HEK293 (cell line): ENCODE results near the gene LRRC15.

Experiments
- CTCF ChIA-PET: fragments of 350-600 bp; formaldehyde crosslinking; extraction: SDS; loops from one replicate; lab custom pipeline; 2021; ENCODE audit warnings: antibody characterized with exemption; lab: Yijun Ruan, JAX
- POLR2A ChIA-PET: fragments of 300-600 bp; formaldehyde crosslinking; extraction: SDS; loops from one replicate; lab custom pipeline; 2020; ENCODE audit warnings: antibody characterized with exemption, inconsistent platforms; lab: Yijun Ruan, JAX
- H3K27ac ChIP-seq: fragments of 200-500 bp; sonication (Bioruptor generic); 2 replicates; pipeline ENCODE4 v1.5.1; 2014; ENCODE audit warnings: low read depth, low read length, control low read depth, inconsistent platforms; ENCODE audit errors: extremely low read depth
- H3K36me3 ChIP-seq, 2 experiments: fragments of 200-500 bp in 1 of 2; sonication (Bioruptor generic) in 1 of 2; 1 replicate in 1 of 2; 2 replicates in 1 of 2; pipeline ENCODE4 v1.5.1; 2014 to 2017; ENCODE audit warnings: inconsistent platforms in 2 of 2, low read length in 2 of 2; ENCODE audit not compliant: control insufficient read depth in 2 of 2, insufficient read depth in 1 of 2
- H3K4me1 ChIP-seq: fragments of 200-500 bp; sonication (Bioruptor generic); 2 replicates; pipeline ENCODE4 v1.5.1; 2014; ENCODE audit warnings: mild to moderate bottlenecking, low read length, inconsistent platforms; ENCODE audit not compliant: control insufficient read depth, insufficient read depth
- H3K4me3 ChIP-seq: 2 replicates; pipeline ENCODE4 v1.5.1; 2011; ENCODE audit warnings: low read depth, mild to moderate bottlenecking, control low read depth, low read length, moderate library complexity
- H3K9me3 ChIP-seq: fragments of 200-500 bp; sonication (Bioruptor generic); 2 replicates; pipeline ENCODE4 v1.5.1; 2014; ENCODE audit warnings: low read depth, low read length, inconsistent platforms; ENCODE audit not compliant: control insufficient read depth, insufficient read depth
- EGR2 ChIP-seq: fragments of 450-650 bp; formaldehyde crosslinking; IDR thresholded peaks from 2 replicates; pipeline ENCODE4 v1.5.1; 2016; ENCODE audit warnings: low read depth, missing biosample characterization, missing genetic modification characterization
- SP7 ChIP-seq: fragments of 450-650 bp; formaldehyde crosslinking; IDR thresholded peaks from 2 replicates; pipeline ENCODE4 v1.5.1; 2016; ENCODE audit warnings: missing biosample characterization, missing genetic modification characterization
- YY2 ChIP-seq: fragments of 450-650 bp; formaldehyde crosslinking; IDR thresholded peaks from 2 replicates; pipeline ENCODE4 v1.5.1; 2016; ENCODE audit warnings: missing biosample characterization, missing genetic modification characterization
- ZBTB7A ChIP-seq: fragments of 450-650 bp; formaldehyde crosslinking; IDR thresholded peaks from 2 replicates; pipeline ENCODE4 v1.5.1; 2016; ENCODE audit warnings: low read depth, missing biosample characterization, missing genetic modification characterization
- ZNF184 ChIP-seq: fragments of 450-650 bp; IDR thresholded peaks from 2 replicates; pipeline ENCODE4 v1.5.1; 2018; ENCODE audit warnings: missing biosample characterization, mild to moderate bottlenecking, missing genetic modification characterization
- ZNF423 ChIP-seq: fragments of 450-650 bp; formaldehyde crosslinking; IDR thresholded peaks from 2 replicates; pipeline ENCODE4 v1.5.1; 2016; ENCODE audit warnings: missing biosample characterization, missing genetic modification characterization
- ZNF530 ChIP-seq: fragments of 450-650 bp; formaldehyde crosslinking; IDR thresholded peaks from 2 replicates; pipeline ENCODE4 v1.5.1; 2016; ENCODE audit warnings: low read depth, missing biosample characterization, missing genetic modification characterization
- ZNF777 ChIP-seq: fragments of 450-650 bp; formaldehyde crosslinking; IDR thresholded peaks from 2 replicates; pipeline ENCODE4 v1.5.1; 2017; ENCODE audit warnings: missing biosample characterization, missing genetic modification characterization, borderline replicate concordance
- ZNF792 ChIP-seq: fragments of 450-650 bp; formaldehyde crosslinking; IDR thresholded peaks from 2 replicates; pipeline ENCODE4 v1.5.1; 2016; ENCODE audit warnings: missing biosample characterization, missing genetic modification characterization
- ZSCAN23 ChIP-seq: fragments of 450-650 bp; formaldehyde crosslinking; IDR thresholded peaks from 2 replicates; pipeline ENCODE4 v1.5.1; 2016; ENCODE audit warnings: missing biosample characterization, missing genetic modification characterization
- ZXDB ChIP-seq: fragments of 450-650 bp; formaldehyde crosslinking; IDR thresholded peaks from 2 replicates; pipeline ENCODE4 v1.5.1; 2016; ENCODE audit warnings: missing biosample characterization, missing genetic modification characterization
- TF ChIP-seq, protein P1 (sequence below): fragments of 450-650 bp; formaldehyde crosslinking; IDR thresholded peaks from 2 replicates; pipeline ENCODE4 v1.5.1; 2016; ENCODE audit warnings: missing biosample characterization, missing genetic modification characterization, borderline replicate concordance
- TF ChIP-seq, protein P2 (sequence below): fragments of 450-650 bp; formaldehyde crosslinking; IDR thresholded peaks from 2 replicates; pipeline ENCODE4 v1.5.1; 2016; ENCODE audit warnings: missing biosample characterization, missing genetic modification characterization, low read depth
- TF ChIP-seq, protein P3 (sequence below): fragments of 450-650 bp; formaldehyde crosslinking; IDR thresholded peaks from 2 replicates; pipeline ENCODE4 v1.5.1; 2016; ENCODE audit warnings: missing biosample characterization, missing genetic modification characterization, borderline replicate concordance
- TF ChIP-seq, protein P4 (sequence below): fragments of 450-650 bp; formaldehyde crosslinking; IDR thresholded peaks from 2 replicates; pipeline ENCODE4 v1.5.1; 2016; ENCODE audit warnings: missing biosample characterization, missing genetic modification characterization
- TF ChIP-seq, protein P5 (sequence below): fragments of 450-650 bp; formaldehyde crosslinking; IDR thresholded peaks from 2 replicates; pipeline ENCODE4 v1.5.1; 2016; ENCODE audit warnings: missing biosample characterization, missing genetic modification characterization
- TF ChIP-seq, protein P6 (sequence below): fragments of 450-650 bp; IDR thresholded peaks from 2 replicates; pipeline ENCODE4 v1.5.1; 2018; ENCODE audit warnings: missing biosample characterization, mild to moderate bottlenecking, missing genetic modification characterization

Gene LRRC15

DNA sequence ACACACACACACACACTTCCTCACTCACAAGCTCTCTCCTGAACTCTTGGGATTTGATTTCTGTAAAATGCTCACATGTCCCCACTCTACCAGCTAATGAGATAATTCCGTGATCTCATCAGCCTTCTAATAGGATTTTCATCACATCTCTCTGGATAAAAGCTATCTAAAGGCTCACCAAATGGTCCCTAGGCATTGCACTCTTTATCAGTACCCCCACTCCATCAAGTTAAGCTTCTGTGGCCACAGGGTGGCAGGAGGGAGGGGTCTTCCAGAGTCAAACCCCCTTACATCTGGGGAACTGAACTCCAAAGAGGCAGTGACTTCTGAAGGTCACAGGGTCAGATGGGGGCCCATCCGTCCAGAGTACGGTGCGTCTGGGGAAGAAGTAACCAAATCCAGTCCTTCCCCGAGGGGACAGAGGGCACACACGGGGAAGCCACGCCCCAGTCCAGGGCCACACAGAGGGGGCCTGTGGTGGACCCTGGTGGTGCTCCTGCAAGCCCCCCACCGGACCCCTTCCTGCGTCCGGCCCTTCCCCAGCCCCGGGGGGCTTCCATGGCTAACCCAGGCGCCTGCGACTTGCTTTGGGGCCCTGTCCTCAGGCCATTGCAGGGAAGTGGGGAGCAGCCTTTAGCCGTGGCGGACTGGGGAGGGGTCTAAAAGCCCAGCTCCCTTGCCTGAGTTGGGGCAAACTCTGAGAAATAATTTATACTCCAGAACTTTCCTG is 44.0 kb downstream of the LRRC15 start:
- Histone ChIP-seq H3K9me3 (no peaks in the 10 kb centered on the region), H3K27ac (no peak overlapping the region), H3K4me1 (no peaks in the 10 kb centered on the region), H3K36me3 (no peaks in the 10 kb centered on the region), H3K4me3 (no peak overlapping the region)
- ChIA-PET CTCF (interaction anchor here (0.7 kb wide), 1 partner anchor 551 kb away, joined by 3 read pairs; no protein-coding TSS in a partner anchor), POLR2A (no interaction called here)
- no peak for TF ChIP-seq ZNF184 (tag by site-specific recombination)
- no peak for TF ChIP-seq EGR2 (tag by site-specific recombination)
- TF ChIP-seq ZXDB, result no peak
- TF ChIP-seq, protein P1, sequence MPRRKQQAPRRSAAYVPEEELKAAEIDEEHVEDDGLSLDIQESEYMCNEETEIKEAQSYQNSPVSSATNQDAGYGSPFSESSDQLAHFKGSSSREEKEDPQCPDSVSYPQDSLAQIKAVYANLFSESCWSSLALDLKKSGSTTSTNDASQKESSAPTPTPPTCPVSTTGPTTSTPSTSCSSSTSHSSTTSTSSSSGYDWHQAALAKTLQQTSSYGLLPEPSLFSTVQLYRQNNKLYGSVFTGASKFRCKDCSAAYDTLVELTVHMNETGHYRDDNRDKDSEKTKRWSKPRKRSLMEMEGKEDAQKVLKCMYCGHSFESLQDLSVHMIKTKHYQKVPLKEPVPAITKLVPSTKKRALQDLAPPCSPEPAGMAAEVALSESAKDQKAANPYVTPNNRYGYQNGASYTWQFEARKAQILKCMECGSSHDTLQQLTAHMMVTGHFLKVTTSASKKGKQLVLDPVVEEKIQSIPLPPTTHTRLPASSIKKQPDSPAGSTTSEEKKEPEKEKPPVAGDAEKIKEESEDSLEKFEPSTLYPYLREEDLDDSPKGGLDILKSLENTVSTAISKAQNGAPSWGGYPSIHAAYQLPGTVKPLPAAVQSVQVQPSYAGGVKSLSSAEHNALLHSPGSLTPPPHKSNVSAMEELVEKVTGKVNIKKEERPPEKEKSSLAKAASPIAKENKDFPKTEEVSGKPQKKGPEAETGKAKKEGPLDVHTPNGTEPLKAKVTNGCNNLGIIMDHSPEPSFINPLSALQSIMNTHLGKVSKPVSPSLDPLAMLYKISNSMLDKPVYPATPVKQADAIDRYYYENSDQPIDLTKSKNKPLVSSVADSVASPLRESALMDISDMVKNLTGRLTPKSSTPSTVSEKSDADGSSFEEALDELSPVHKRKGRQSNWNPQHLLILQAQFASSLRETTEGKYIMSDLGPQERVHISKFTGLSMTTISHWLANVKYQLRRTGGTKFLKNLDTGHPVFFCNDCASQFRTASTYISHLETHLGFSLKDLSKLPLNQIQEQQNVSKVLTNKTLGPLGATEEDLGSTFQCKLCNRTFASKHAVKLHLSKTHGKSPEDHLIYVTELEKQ (tag by site-specific recombination), result no peak
- TF ChIP-seq YY2, result no peak
- TF ChIP-seq ZNF777 (tag by site-specific recombination), result no peak
- no peak for TF ChIP-seq ZSCAN23 (tag by site-specific recombination)
- TF ChIP-seq, protein P2, sequence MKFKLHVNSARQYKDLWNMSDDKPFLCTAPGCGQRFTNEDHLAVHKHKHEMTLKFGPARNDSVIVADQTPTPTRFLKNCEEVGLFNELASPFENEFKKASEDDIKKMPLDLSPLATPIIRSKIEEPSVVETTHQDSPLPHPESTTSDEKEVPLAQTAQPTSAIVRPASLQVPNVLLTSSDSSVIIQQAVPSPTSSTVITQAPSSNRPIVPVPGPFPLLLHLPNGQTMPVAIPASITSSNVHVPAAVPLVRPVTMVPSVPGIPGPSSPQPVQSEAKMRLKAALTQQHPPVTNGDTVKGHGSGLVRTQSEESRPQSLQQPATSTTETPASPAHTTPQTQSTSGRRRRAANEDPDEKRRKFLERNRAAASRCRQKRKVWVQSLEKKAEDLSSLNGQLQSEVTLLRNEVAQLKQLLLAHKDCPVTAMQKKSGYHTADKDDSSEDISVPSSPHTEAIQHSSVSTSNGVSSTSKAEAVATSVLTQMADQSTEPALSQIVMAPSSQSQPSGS (tag by site-specific recombination), result no peak
- TF ChIP-seq, protein P3, sequence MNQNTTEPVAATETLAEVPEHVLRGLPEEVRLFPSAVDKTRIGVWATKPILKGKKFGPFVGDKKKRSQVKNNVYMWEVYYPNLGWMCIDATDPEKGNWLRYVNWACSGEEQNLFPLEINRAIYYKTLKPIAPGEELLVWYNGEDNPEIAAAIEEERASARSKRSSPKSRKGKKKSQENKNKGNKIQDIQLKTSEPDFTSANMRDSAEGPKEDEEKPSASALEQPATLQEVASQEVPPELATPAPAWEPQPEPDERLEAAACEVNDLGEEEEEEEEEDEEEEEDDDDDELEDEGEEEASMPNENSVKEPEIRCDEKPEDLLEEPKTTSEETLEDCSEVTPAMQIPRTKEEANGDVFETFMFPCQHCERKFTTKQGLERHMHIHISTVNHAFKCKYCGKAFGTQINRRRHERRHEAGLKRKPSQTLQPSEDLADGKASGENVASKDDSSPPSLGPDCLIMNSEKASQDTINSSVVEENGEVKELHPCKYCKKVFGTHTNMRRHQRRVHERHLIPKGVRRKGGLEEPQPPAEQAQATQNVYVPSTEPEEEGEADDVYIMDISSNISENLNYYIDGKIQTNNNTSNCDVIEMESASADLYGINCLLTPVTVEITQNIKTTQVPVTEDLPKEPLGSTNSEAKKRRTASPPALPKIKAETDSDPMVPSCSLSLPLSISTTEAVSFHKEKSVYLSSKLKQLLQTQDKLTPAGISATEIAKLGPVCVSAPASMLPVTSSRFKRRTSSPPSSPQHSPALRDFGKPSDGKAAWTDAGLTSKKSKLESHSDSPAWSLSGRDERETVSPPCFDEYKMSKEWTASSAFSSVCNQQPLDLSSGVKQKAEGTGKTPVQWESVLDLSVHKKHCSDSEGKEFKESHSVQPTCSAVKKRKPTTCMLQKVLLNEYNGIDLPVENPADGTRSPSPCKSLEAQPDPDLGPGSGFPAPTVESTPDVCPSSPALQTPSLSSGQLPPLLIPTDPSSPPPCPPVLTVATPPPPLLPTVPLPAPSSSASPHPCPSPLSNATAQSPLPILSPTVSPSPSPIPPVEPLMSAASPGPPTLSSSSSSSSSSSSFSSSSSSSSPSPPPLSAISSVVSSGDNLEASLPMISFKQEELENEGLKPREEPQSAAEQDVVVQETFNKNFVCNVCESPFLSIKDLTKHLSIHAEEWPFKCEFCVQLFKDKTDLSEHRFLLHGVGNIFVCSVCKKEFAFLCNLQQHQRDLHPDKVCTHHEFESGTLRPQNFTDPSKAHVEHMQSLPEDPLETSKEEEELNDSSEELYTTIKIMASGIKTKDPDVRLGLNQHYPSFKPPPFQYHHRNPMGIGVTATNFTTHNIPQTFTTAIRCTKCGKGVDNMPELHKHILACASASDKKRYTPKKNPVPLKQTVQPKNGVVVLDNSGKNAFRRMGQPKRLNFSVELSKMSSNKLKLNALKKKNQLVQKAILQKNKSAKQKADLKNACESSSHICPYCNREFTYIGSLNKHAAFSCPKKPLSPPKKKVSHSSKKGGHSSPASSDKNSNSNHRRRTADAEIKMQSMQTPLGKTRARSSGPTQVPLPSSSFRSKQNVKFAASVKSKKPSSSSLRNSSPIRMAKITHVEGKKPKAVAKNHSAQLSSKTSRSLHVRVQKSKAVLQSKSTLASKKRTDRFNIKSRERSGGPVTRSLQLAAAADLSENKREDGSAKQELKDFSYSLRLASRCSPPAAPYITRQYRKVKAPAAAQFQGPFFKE (tag by site-specific recombination), result no peak
- no peak for TF ChIP-seq ZNF423 (tag by site-specific recombination)
- TF ChIP-seq ZBTB7A (tag by site-specific recombination), result no peak
- TF ChIP-seq, protein P4, sequence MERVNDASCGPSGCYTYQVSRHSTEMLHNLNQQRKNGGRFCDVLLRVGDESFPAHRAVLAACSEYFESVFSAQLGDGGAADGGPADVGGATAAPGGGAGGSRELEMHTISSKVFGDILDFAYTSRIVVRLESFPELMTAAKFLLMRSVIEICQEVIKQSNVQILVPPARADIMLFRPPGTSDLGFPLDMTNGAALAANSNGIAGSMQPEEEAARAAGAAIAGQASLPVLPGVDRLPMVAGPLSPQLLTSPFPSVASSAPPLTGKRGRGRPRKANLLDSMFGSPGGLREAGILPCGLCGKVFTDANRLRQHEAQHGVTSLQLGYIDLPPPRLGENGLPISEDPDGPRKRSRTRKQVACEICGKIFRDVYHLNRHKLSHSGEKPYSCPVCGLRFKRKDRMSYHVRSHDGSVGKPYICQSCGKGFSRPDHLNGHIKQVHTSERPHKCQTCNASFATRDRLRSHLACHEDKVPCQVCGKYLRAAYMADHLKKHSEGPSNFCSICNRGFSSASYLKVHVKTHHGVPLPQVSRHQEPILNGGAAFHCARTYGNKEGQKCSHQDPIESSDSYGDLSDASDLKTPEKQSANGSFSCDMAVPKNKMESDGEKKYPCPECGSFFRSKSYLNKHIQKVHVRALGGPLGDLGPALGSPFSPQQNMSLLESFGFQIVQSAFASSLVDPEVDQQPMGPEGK (tag by site-specific recombination), result no peak
- TF ChIP-seq ZNF530 (tag by site-specific recombination), result no peak
- TF ChIP-seq SP7 (tag by site-specific recombination), result no peak
- TF ChIP-seq ZNF792 (tag by site-specific recombination), result no peak
- TF ChIP-seq, protein P5, sequence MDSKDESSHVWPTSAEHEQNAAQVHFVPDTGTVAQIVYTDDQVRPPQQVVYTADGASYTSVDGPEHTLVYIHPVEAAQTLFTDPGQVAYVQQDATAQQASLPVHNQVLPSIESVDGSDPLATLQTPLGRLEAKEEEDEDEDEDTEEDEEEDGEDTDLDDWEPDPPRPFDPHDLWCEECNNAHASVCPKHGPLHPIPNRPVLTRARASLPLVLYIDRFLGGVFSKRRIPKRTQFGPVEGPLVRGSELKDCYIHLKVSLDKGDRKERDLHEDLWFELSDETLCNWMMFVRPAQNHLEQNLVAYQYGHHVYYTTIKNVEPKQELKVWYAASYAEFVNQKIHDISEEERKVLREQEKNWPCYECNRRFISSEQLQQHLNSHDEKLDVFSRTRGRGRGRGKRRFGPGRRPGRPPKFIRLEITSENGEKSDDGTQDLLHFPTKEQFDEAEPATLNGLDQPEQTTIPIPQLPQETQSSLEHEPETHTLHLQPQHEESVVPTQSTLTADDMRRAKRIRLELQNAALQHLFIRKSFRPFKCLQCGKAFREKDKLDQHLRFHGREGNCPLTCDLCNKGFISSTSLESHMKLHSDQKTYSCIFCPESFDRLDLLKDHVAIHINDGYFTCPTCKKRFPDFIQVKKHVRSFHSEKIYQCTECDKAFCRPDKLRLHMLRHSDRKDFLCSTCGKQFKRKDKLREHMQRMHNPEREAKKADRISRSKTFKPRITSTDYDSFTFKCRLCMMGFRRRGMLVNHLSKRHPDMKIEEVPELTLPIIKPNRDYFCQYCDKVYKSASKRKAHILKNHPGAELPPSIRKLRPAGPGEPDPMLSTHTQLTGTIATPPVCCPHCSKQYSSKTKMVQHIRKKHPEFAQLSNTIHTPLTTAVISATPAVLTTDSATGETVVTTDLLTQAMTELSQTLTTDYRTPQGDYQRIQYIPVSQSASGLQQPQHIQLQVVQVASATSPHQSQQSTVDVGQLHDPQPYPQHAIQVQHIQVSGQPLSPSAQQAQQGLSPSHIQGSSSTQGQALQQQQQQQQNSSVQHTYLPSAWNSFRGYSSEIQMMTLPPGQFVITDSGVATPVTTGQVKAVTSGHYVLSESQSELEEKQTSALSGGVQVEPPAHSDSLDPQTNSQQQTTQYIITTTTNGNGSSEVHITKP (tag by site-specific recombination), result no peak
- TF ChIP-seq, protein P6, sequence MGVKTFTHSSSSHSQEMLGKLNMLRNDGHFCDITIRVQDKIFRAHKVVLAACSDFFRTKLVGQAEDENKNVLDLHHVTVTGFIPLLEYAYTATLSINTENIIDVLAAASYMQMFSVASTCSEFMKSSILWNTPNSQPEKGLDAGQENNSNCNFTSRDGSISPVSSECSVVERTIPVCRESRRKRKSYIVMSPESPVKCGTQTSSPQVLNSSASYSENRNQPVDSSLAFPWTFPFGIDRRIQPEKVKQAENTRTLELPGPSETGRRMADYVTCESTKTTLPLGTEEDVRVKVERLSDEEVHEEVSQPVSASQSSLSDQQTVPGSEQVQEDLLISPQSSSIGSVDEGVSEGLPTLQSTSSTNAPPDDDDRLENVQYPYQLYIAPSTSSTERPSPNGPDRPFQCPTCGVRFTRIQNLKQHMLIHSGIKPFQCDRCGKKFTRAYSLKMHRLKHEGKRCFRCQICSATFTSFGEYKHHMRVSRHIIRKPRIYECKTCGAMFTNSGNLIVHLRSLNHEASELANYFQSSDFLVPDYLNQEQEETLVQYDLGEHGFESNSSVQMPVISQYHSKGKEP (tag by site-specific recombination), result no peak
